Ascending aorta (tissue), 2 donors: ENCODE results near the gene TJP3. TPM values are rescaled to one million over a fixed set of nuclear protein-coding genes. Genes with fewer than 3 reads are reported as not detected.

Experiments
- DNase-seq, 2 donors: peaks; one replicate each; pipeline ENCODE4 v3.0.0-alpha.2; 2019; ENCODE audit warnings: low spot score in 2 of 2
- H3K27ac ChIP-seq, 2 donors: fragments of 200-600 bp; sonication (generic); one replicate each; pipeline ENCODE4 v1.5.1; 2016 to 2017; ENCODE audit warnings: mild to moderate bottlenecking in 1 of 2
- H3K27me3 ChIP-seq: fragments of 200-600 bp; sonication (generic); one replicate; pipeline ENCODE4 v1.5.1; 2017
- H3K36me3 ChIP-seq, 2 donors: fragments of 200-600 bp; sonication (generic); one replicate each; pipeline ENCODE4 v1.5.1; 2016
- H3K4me1 ChIP-seq, 2 donors: fragments of 200-600 bp; sonication (generic); one replicate each; pipeline ENCODE4 v1.5.1; 2016 to 2017; ENCODE audit warnings: mild to moderate bottlenecking in 1 of 2
- H3K4me3 ChIP-seq, 2 donors: fragments of 200-600 bp; sonication (generic); one replicate each; pipeline ENCODE4 v1.5.1; 2016 to 2017; ENCODE audit warnings: mild to moderate bottlenecking in 1 of 2
- H3K9me3 ChIP-seq, 2 donors: fragments of 200-600 bp; sonication (generic); one replicate each; pipeline ENCODE4 v1.5.1; 2016
- intact Hi-C: fragments of 100-400 bp; cut with DNase I; formaldehyde crosslinking; loops from one replicate; pipeline ENCODE4 v1.15.1; 2023
- total RNA-seq: library from RNA; depleted of rRNA; stranded (reverse); fragments of >200 nt; gene quantifications from one replicate; pipeline ENCODE4 v1.1.0, GENCODE V29; 2016
- TF ChIP-seq, protein P1 (sequence below), 3 experiments: fragments of 200-600 bp in 2 of 3; fragments of 450-650 bp in 1 of 3; sonication (generic) in 2 of 3; IDR thresholded peaks; one replicate each; pipeline ENCODE4 v1.5.1; 2016 to 2019; ENCODE audit warnings: antibody characterized with exemption in 3 of 3, mild to moderate bottlenecking in 1 of 3, moderate library complexity in 1 of 3

TJP3 gene
- total RNA-seq, 1 donor from 2014 or later = 12.6 TPM

DNA sequence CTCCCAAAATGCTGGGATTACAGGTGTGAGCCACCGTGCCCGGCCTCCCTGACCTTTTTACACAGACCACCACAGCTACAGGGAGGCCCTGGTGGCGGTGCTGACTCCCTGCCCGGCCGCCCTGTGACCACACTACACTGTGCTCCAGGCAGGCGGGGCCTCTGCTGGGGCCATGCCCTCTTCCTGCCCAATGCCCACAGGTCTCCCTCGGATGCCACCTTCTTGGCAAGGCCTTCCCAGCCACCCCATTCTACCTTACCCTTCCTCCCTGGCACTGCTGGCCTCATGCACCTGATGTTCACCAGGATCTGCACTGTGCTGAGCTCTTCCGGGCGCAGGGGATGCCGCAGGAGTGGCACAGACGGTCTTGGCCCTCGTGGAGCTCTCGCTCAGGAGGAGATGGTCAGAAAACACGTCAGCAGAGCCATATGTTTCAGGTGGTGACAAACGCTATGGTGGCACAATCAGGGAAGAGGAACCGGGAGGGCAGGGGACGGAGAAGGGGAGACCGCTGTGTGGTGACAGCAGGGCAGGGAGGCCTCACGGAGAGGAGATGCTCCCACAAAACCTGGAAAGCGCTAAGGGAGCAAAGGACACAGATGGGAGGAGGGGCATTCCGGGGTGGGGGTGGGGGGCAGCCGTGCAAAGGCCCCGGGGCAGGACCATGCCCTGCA, 12.1 kb upstream of the TJP3 start:
- Histone ChIP-seq H3K27ac (peak overlapping the region; percentile 19 to 80), H3K4me1 (peaks cover 12 to 41% of the 10 kb centered on the region in 2 donors), H3K27me3 (no peaks in the 10 kb centered on the region), H3K4me3 (no peak overlapping the region), H3K36me3 (peaks cover 4 to 7% of the 10 kb centered on the region in 2 donors), H3K9me3 (no peaks in the 10 kb centered on the region)
- TF ChIP-seq, protein P1, sequence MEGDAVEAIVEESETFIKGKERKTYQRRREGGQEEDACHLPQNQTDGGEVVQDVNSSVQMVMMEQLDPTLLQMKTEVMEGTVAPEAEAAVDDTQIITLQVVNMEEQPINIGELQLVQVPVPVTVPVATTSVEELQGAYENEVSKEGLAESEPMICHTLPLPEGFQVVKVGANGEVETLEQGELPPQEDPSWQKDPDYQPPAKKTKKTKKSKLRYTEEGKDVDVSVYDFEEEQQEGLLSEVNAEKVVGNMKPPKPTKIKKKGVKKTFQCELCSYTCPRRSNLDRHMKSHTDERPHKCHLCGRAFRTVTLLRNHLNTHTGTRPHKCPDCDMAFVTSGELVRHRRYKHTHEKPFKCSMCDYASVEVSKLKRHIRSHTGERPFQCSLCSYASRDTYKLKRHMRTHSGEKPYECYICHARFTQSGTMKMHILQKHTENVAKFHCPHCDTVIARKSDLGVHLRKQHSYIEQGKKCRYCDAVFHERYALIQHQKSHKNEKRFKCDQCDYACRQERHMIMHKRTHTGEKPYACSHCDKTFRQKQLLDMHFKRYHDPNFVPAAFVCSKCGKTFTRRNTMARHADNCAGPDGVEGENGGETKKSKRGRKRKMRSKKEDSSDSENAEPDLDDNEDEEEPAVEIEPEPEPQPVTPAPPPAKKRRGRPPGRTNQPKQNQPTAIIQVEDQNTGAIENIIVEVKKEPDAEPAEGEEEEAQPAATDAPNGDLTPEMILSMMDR (IDR thresholded peaks at IDR 0.05) = no peak
- intact Hi-C loops = no loop called here
- DNase-seq = no peak

DNA sequence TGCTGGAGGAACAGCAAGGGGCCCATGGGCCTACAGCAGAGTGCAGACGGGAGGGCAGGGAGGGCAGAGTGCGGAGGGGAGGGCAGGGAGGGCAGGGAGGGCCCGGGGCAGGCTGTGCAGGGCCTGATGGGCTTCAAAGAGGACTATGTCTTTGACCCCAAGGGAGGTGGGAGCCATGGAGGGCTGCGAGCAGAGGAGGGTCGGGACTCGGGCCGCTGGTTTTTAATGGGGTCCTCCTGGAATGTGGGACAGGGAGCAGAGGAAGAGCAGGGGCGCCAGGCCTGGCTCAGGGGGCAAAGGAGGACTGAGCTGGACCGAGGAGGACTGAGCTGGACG, 11.6 kb upstream of the TJP3 start:
- Histone ChIP-seq H3K4me1 (peaks cover 12 to 41% of the 10 kb centered on the region in 2 donors), H3K27me3 (no peaks in the 10 kb centered on the region), H3K27ac (peak overlapping the region; percentile 19 to 80), H3K9me3 (no peaks in the 10 kb centered on the region), H3K36me3 (peaks cover 4 to 7% of the 10 kb centered on the region in 2 donors), H3K4me3 (no peak overlapping the region)
- intact Hi-C loops = no loop called here
- TF ChIP-seq, protein P1 (IDR thresholded peaks at IDR 0.05) = no peak
- DNase-seq = no peak

DNA sequence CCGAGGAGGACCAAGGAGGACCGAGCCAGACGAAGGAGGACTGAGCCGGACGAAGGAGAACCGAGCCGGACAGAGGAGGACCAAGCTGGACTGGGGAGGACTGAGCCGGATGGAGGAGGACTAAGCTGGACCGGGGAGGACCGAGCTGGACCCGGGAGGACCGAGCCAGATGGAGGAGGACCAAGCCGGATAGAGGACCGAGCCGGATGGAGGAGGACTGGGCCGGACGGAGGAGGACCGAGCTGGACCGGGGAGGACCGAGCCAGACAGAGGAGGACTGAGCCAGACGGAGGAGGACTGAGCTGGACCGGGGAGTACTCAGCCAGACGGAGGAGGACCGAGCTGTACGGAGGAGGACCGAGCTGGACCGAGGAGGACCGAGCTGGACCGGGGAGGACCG, 11.1 kb upstream of the TJP3 start:
- intact Hi-C loops = no loop called here
- DNase-seq = no peak
- Histone ChIP-seq H3K36me3 (peaks cover 4 to 7% of the 10 kb centered on the region in 2 donors), H3K4me3 (peak overlapping the region in 1 of 2 donors; percentile 93), H3K27me3 (no peaks in the 10 kb centered on the region), H3K27ac (peak overlapping the region; percentile 19 to 80), H3K9me3 (no peaks in the 10 kb centered on the region), H3K4me1 (peaks cover 12 to 40% of the 10 kb centered on the region in 2 donors)
- TF ChIP-seq, protein P1 (IDR thresholded peaks at IDR 0.05) = no peak

DNA sequence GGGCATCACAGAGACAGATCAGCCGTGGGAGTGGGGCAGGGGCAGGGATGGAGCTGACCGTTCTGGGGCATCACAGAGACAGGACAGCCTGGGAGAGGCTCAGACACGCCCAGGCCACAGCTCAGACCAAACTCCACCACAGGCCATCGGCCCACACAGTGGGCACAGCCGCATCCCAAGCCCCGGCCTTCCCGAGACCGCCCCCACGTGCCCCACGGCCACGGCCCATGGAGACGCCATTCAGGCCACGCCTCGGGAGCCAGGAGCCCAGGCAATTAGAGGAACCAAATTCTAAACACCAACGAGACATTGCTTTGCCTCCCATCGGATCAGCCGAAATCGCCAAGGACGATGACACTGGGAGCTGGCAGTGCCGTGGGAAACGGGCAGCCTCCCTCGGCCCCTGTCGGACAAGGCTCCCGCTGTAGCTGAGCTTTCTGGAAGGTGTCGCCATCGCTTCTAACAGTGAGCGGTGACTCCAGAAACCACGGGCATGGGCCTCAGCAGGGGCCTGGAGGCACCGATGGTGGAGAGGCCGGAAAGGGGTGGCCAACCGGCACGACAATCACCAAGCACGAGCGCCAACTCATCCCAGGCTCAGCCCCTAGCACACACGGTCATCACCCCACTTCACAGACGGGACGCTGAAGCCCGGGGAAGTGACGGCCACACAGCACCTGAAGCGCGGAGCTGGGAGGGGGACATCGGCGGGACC, 10.4 kb upstream of the TJP3 start:
- Histone ChIP-seq H3K27me3 (no peaks in the 10 kb centered on the region), H3K9me3 (no peaks in the 10 kb centered on the region), H3K4me3 (peak overlapping the region; percentile 93 to 99), H3K4me1 (peaks cover 10 to 35% of the 10 kb centered on the region in 2 donors), H3K36me3 (peaks cover 4 to 7% of the 10 kb centered on the region in 2 donors), H3K27ac (peak overlapping the region; percentile 80 to 82)
- no peak for DNase-seq
- TF ChIP-seq, protein P1 (IDR thresholded peaks at IDR 0.05) = no peak
- intact Hi-C loops = no loop called here

DNA sequence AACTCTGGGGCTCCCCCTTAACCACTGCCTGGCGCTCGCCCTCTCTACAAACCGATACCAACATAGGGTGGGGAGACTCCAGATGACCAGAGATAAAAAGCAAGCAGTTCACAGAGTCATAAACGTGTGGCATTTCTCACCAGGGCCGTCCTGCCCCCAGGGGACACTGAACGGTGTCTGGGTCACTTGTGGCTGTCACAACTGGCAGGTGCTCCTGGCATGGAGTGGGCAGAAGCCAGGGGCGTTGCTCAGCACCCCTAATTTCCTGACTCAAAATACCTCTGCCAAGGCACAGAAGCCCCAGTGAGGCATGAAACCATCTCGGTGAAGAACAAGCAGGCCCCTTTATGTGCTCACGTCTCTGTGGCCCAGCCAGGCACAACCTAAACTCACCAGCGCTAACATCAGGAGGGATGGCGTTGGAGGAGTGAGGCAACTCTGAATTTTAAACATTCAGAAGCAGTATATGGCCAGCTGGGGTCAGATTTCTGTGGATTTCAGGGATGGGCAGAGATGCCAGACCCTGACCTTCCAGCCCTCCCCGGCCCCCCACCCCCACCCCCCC, 9.7 kb upstream of the TJP3 start:
- intact Hi-C loops = no loop called here
- no peak for DNase-seq
- TF ChIP-seq, protein P1 (IDR thresholded peaks at IDR 0.05) = no peak
- no peaks in the 10 kb centered on the region for H3K27me3 ChIP-seq
- peaks cover 4 to 29% of the 10 kb centered on the region in 2 donors for H3K4me1 ChIP-seq
- H3K27ac ChIP-seq = peak overlapping the region; percentile 80 to 82
- H3K4me3 ChIP-seq = peak overlapping the region; percentile 93 to 99
- H3K9me3 ChIP-seq = no peaks in the 10 kb centered on the region
- H3K36me3 ChIP-seq = peaks cover 4 to 7% of the 10 kb centered on the region in 2 donors
